ENCODE data around the gene SPATA2. TPM values are rescaled to one million over a fixed set of nuclear protein-coding genes. Genes with fewer than 3 reads are reported as not detected.

SPATA2 gene
- total RNA-seq, 1 experiment from 2014 or later = 6.6 TPM

GRCh38 chr20:49859807-49860206, 55.5 kb downstream of the SPATA2 start:
- Histone ChIP-seq H3K27ac (ENCODE audit: low read depth, low read length) (no peak overlapping the region), H3K4me2 (ENCODE audit: low read length) (peak overlapping the region; percentile 10), H3K4me3 (replicated peaks in 1 of 2; ENCODE audit: low read depth in 1 of 2, low read length in 2 of 2) (no peak overlapping the region), H3K9me3 (ENCODE audit: control insufficient read depth in 1 of 2, insufficient read depth in 1 of 2, low read depth in 1 of 2, low read length in 2 of 2) (no peaks in the 10 kb centered on the region), H3K9ac (ENCODE audit: low read length) (no peak overlapping the region), H3K27me3 (ENCODE audit: insufficient read depth, low read length) (no peaks in the 10 kb centered on the region), H3K36me3 (ENCODE audit: control insufficient read depth in 1 of 2, insufficient read depth in 2 of 2, low read length in 2 of 2) (no peaks in the 10 kb centered on the region; a peak in 2 of 4 replicates), H4K20me1 (ENCODE audit: insufficient read depth) (no peaks in the 10 kb centered on the region), H2AFZ (ENCODE audit: low read depth, low read length, poor library complexity, severe bottlenecking) (no peak overlapping the region), H3K79me2 (ENCODE audit: insufficient read depth, low read length) (no peaks in the 10 kb centered on the region), H3K9me2 (ENCODE audit: insufficient read depth) (no peaks in the 10 kb centered on the region), H3K4me1 (ENCODE audit: control insufficient read depth in 1 of 2, insufficient read depth in 2 of 2, low read length in 2 of 2) (peaks cover 7 to 11% of the 10 kb centered on the region in 2 experiments; a peak in 3 of 4 replicates)
- TF ChIP-seq SIN3A (IDR thresholded peaks at IDR 0.05; ENCODE audit: low read depth) (no peak), JUND (IDR thresholded peaks at IDR 0.05) (peak; percentile 19; the same call in 1 of the 2 replicates), EZH2 (IDR thresholded peaks at IDR 0.05) (no peak), ELF1 (IDR thresholded peaks at IDR 0.05; ENCODE audit: borderline replicate concordance, low read depth) (no peak), FOSL1 (IDR thresholded peaks at IDR 0.05; ENCODE audit: low read depth) (0 out of 2 replicates have a peak, but pooled peaks have one; percentile 29)
- TF ChIP-seq, protein P1, sequence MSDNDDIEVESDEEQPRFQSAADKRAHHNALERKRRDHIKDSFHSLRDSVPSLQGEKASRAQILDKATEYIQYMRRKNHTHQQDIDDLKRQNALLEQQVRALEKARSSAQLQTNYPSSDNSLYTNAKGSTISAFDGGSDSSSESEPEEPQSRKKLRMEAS (IDR thresholded peaks at IDR 0.05) = no peak
- RAD21 ChIA-PET (ENCODE audit: low non-redundant PET in 1 of 2, low total read pairs in 2 of 2, uncharacterized antibody in 2 of 2, unreplicated experiment in 2 of 2) = no interaction called here
- CTCF ChIA-PET = interaction anchor here (1.5 kb wide), 1 partner anchor 29 kb away, joined by 4 read pairs; no protein-coding TSS in a partner anchor
- ATAC-seq (peak; percentile 80), DNase-seq (ENCODE audit: low read depth, low spot score) (no peak)
- no TSS peak for BruUV-seq (replicated peaks)
- POLR2A ChIA-PET = no interaction called here
- intact Hi-C loops (cut with micrococcal nuclease) = no loop called here

DNA sequence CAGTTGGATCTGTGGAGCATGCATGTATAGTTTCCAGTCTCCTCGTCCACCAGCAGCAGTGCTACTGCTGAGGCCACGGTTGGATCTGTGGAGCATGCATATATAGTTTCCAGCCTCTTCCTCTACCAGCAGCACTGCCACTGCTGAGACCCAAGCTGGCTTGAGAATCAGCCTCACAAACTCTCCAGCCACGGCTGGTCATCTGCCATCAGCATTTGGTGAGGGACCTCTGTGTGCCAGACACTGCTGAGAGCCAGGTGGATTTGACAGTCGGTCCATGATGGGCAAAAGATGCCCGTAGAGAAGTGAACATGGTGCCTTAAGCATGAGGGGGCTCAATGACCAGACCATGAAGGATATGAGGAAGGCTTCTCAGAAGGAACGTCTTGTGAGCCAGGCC, 56.3 kb downstream of the SPATA2 start:
- POLR2A ChIA-PET = no interaction called here
- Histone ChIP-seq H3K4me3 (replicated peaks in 1 of 2; ENCODE audit: low read depth in 1 of 2, low read length in 2 of 2) (no peak overlapping the region), H3K36me3 (ENCODE audit: control insufficient read depth in 1 of 2, insufficient read depth in 2 of 2, low read length in 2 of 2) (no peaks in the 10 kb centered on the region; a peak in 2 of 4 replicates), H3K4me1 (ENCODE audit: control insufficient read depth in 1 of 2, insufficient read depth in 2 of 2, low read length in 2 of 2) (peaks cover 9 to 13% of the 10 kb centered on the region in 2 experiments; a peak in 3 of 4 replicates), H3K79me2 (ENCODE audit: insufficient read depth, low read length) (no peaks in the 10 kb centered on the region), H3K9me3 (ENCODE audit: control insufficient read depth in 1 of 2, insufficient read depth in 1 of 2, low read depth in 1 of 2, low read length in 2 of 2) (no peaks in the 10 kb centered on the region), H3K9me2 (ENCODE audit: insufficient read depth) (no peaks in the 10 kb centered on the region), H3K27me3 (ENCODE audit: insufficient read depth, low read length) (no peaks in the 10 kb centered on the region), H4K20me1 (ENCODE audit: insufficient read depth) (no peaks in the 10 kb centered on the region), H2AFZ (ENCODE audit: low read depth, low read length, poor library complexity, severe bottlenecking) (no peak overlapping the region), H3K9ac (ENCODE audit: low read length) (no peak overlapping the region), H3K4me2 (ENCODE audit: low read length) (no peak overlapping the region), H3K27ac (ENCODE audit: low read depth, low read length) (no peak overlapping the region)
- RAD21 ChIA-PET (ENCODE audit: low non-redundant PET in 1 of 2, low total read pairs in 2 of 2, uncharacterized antibody in 2 of 2, unreplicated experiment in 2 of 2) = no interaction called here
- intact Hi-C loops (cut with micrococcal nuclease) = no loop called here
- no TSS peak for BruUV-seq (replicated peaks)
- DNase-seq (ENCODE audit: low read depth, low spot score) = no peak
- no peak for ATAC-seq
- CTCF ChIA-PET = interaction anchor here (1.5 to 1.9 kb wide), 2 partner anchors 11 to 30 kb away, joined by 3 to 4 read pairs; no protein-coding TSS in a partner anchor
- TF ChIP-seq SRF (IDR thresholded peaks at IDR 0.05; ENCODE audit: low read depth) (no peak), POLR2A (IDR thresholded peaks at IDR 0.05; ENCODE audit: borderline replicate concordance, extremely low read depth, insufficient read depth, insufficient read length) (no peak), CBX3 (IDR thresholded peaks at IDR 0.05; ENCODE audit: low read depth) (no peak), ELF1 (IDR thresholded peaks at IDR 0.05; ENCODE audit: borderline replicate concordance, low read depth) (no peak), RAD21 (IDR thresholded peaks at IDR 0.05; ENCODE audit: low read depth) (no peak), TCF7L2 (IDR thresholded peaks at IDR 0.05; ENCODE audit: borderline replicate concordance, extremely low read depth, insufficient read depth, insufficient read length) (no peak), EZH2 (IDR thresholded peaks at IDR 0.05) (no peak), ZBTB33 (IDR thresholded peaks at IDR 0.05; ENCODE audit: extremely low read depth, insufficient replicate concordance, low read length) (no peak), EGR1 (IDR thresholded peaks at IDR 0.05; ENCODE audit: low read depth) (no peak), CEBPB (IDR thresholded peaks at IDR 0.05; ENCODE audit: low read depth) (no peak), FOSL1 (IDR thresholded peaks at IDR 0.05; ENCODE audit: low read depth) (no peak), SIN3A (IDR thresholded peaks at IDR 0.05; ENCODE audit: low read depth) (no peak), SP1 (IDR thresholded peaks at IDR 0.05; ENCODE audit: low read depth) (no peak), YY1 (IDR thresholded peaks at IDR 0.05; ENCODE audit: extremely low read depth, insufficient replicate concordance, low read depth, low read length) (no peak), JUND (IDR thresholded peaks at IDR 0.05) (no peak)
